K562 (cell line): ENCODE results near the gene LDB1. TPM values are rescaled to one million over a fixed set of nuclear protein-coding genes. Genes with fewer than 3 reads are reported as not detected.

ENCODE experiments used
- ATAC-seq: fragments of 200-7000 bp; cut with Tn5 transposase; 3 replicates; pipeline ENCODE4 v1.9.1; 2020; ENCODE audit warnings: moderate library complexity
- BruUV-seq: library from RNA; stranded (reverse); fragments of 400-500 nt; replicated peaks from 2 replicates; lab custom pipeline; 2021; lab: Mats Ljungman, UMichigan
- CTCF ChIA-PET: fragments of 300-600 bp; formaldehyde crosslinking; extraction: SDS; loops from one replicate; lab custom pipeline; 2021; ENCODE audit warnings: low intra/inter-chr PET ratio; lab: Yijun Ruan, JAX
- POLR2A ChIA-PET: fragments of 300-600, 350-650 bp; sonication (Branson Sonifier 250); formaldehyde crosslinking; extraction: SDS; loops from one replicate; lab custom pipeline; 2021; ENCODE audit warnings: antibody characterized with exemption, inconsistent platforms; lab: Yijun Ruan, JAX
- DNase-seq, 4 experiments: peaks; one replicate each; pipeline versions ENCODE4 v3.0.0 to v3.0.0-alpha.2; 2011 to 2018; ENCODE audit warnings: low spot score in 3 of 4, mixed read lengths in 3 of 4; ENCODE audit errors: extremely low read depth in 1 of 4
- FAIRE-seq: peaks from 2 replicates; lab custom pipeline; 2011; peaks lifted over from hg19 to GRCh38; lab: Jason Lieb, UNC
- H2AFZ ChIP-seq: 2 replicates; pipeline ENCODE4 v1.6.0; 2011; ENCODE audit warnings: low read depth, low read length, control low read depth, inconsistent platforms
- H3K27ac ChIP-seq: fragments of 200-600 bp; 3 replicates; pipeline ENCODE4 v1.8.0; 2011; ENCODE audit warnings: low read depth, mild to moderate bottlenecking, control low read depth, inconsistent platforms, low read length, moderate library complexity, mixed read lengths; ENCODE audit errors: extremely low read depth
- H3K27me3 ChIP-seq, 2 experiments: fragments of 300-600 bp in 1 of 2; 2 replicates in 1 of 2; 3 replicates in 1 of 2; pipeline versions ENCODE4 v1.6.0 to v1.8.0; 2011; ENCODE audit warnings: inconsistent platforms in 2 of 2, low read length in 2 of 2, mild to moderate bottlenecking in 1 of 2, mixed read lengths in 1 of 2, moderate library complexity in 1 of 2; ENCODE audit not compliant: control insufficient read depth in 2 of 2, insufficient read depth in 2 of 2
- H3K36me3 ChIP-seq: fragments of 300-600 bp; 3 replicates; pipeline ENCODE4 v1.8.0; 2011; ENCODE audit warnings: mild to moderate bottlenecking, low read length, inconsistent platforms; ENCODE audit not compliant: control insufficient read depth, insufficient read depth
- H3K4me1 ChIP-seq, 2 experiments: fragments of 200-600 bp in 1 of 2; replicated peaks in 1 of 2; 2 replicates in 1 of 2; 3 replicates in 1 of 2; pipeline versions ENCODE4 v1.5.1 to v1.8.0; 2011; ENCODE audit warnings: inconsistent platforms in 2 of 2, low read length in 2 of 2, mild to moderate bottlenecking in 1 of 2, mixed read lengths in 1 of 2, moderate library complexity in 1 of 2; ENCODE audit not compliant: control insufficient read depth in 2 of 2, insufficient read depth in 2 of 2
- H3K4me2 ChIP-seq: 2 replicates; pipeline ENCODE4 v1.6.1; 2011; ENCODE audit warnings: low read length, control low read depth, inconsistent platforms, mixed read lengths; ENCODE audit not compliant: insufficient read depth
- H3K4me3 ChIP-seq: fragments of 200-600 bp; sonication (generic), shearing (Covaris generic); 2 replicates; pipeline ENCODE4 v1.5.1; 2016; ENCODE audit warnings: control low read depth, inconsistent platforms
- H3K79me2 ChIP-seq: fragments of 200-600 bp; 3 replicates; pipeline ENCODE4 v1.8.0; 2011; ENCODE audit warnings: low read length, inconsistent platforms; ENCODE audit not compliant: control insufficient read depth, insufficient read depth
- H3K9ac ChIP-seq, 2 experiments: 2 replicates each; pipeline versions ENCODE4 v1.6.0 to v1.6.1; 2011; ENCODE audit warnings: low read depth in 2 of 2, low read length in 2 of 2, control low read depth in 1 of 2, inconsistent platforms in 1 of 2, mild to moderate bottlenecking in 1 of 2, mixed read lengths in 1 of 2; ENCODE audit not compliant: insufficient read depth in 1 of 2
- H3K9me1 ChIP-seq: one replicate; pipeline ENCODE4 v1.6.0; 2011; ENCODE audit warnings: inconsistent platforms, mild to moderate bottlenecking, low read length, moderate library complexity; ENCODE audit not compliant: control insufficient read depth, insufficient read depth
- H3K9me3 ChIP-seq: replicated peaks from 2 replicates; pipeline ENCODE4 v1.5.1; 2011; ENCODE audit warnings: low read depth, low read length, inconsistent platforms; ENCODE audit not compliant: control insufficient read depth, insufficient read depth
- H4K20me1 ChIP-seq: replicated peaks from 2 replicates; pipeline ENCODE4 v1.6.1; 2011; ENCODE audit warnings: low read length, inconsistent platforms, mixed read lengths; ENCODE audit not compliant: control insufficient read depth, insufficient read depth
- CHD2 ChIP-seq: IDR thresholded peaks from 2 replicates; pipeline ENCODE4 v1.6.1; 2011; ENCODE audit warnings: low read depth, low read length
- CREB3 ChIP-seq: fragments of 450-650 bp; conservative IDR thresholded peaks from 2 replicates; pipeline ENCODE4 v1.6.1; 2016; ENCODE audit warnings: missing genetic modification characterization, low read depth, mild to moderate bottlenecking, missing compliant biosample characterization, moderate library complexity
- DPF2 ChIP-seq: fragments of 450-650 bp; IDR thresholded peaks from 2 replicates; pipeline ENCODE4 v1.6.1; 2016
- E2F1 ChIP-seq: sonication (generic); formaldehyde crosslinking; IDR thresholded peaks from 2 replicates; pipeline ENCODE4 v1.8.1; 2023; ENCODE audit warnings: mild to moderate bottlenecking, missing genetic modification reagents, moderate library complexity
- HMG20A ChIP-seq: fragments of 450-650 bp; formaldehyde crosslinking; conservative IDR thresholded peaks from 2 replicates; pipeline ENCODE4 v1.4.0; 2020; ENCODE audit warnings: mild to moderate bottlenecking, mixed read lengths
- NR1H2 ChIP-seq: sonication (generic); formaldehyde crosslinking; IDR thresholded peaks from 2 replicates; pipeline ENCODE4 v1.4.0; 2020; ENCODE audit warnings: mild to moderate bottlenecking, missing genetic modification reagents
- POLR2A ChIP-seq: fragments of 450-650 bp; conservative IDR thresholded peaks from 2 replicates; pipeline ENCODE4 v1.6.1; 2016
- PRPF4 ChIP-seq: fragments of 200-400 bp; formaldehyde crosslinking; IDR thresholded peaks from one replicate; pipeline ENCODE4 v1.6.1; 2017; ENCODE audit warnings: low read length, low read depth, mild to moderate bottlenecking; ENCODE audit not compliant: insufficient read depth, poor library complexity, severe bottlenecking
- RERE ChIP-seq: sonication (generic); formaldehyde crosslinking; IDR thresholded peaks from 2 replicates; pipeline ENCODE4 v1.8.0; 2023; ENCODE audit warnings: missing genetic modification reagents, mild to moderate bottlenecking, borderline replicate concordance
- SIN3A ChIP-seq, 2 experiments: fragments of 150-350 bp in 1 of 2; IDR thresholded peaks; 2 replicates each; pipeline ENCODE4 v1.6.1; 2011 to 2016; ENCODE audit warnings: borderline replicate concordance in 2 of 2, low read depth in 2 of 2, low read length in 2 of 2, mild to moderate bottlenecking in 2 of 2, moderate library complexity in 2 of 2; ENCODE audit not compliant: control insufficient read depth in 1 of 2
- ZBTB34 ChIP-seq: fragments of 250-450 bp; sonication (Bioruptor Pico); IDR thresholded peaks from 2 replicates; pipeline ENCODE4 v1.8.0; 2021; ENCODE audit warnings: mild to moderate bottlenecking, moderate library complexity
- ZNF76 ChIP-seq: fragments of 250-450 bp; sonication (Bioruptor Pico); IDR thresholded peaks from 2 replicates; pipeline ENCODE4 v1.4.0; 2020; ENCODE audit warnings: mild to moderate bottlenecking, moderate library complexity, borderline replicate concordance
- WGBS: fragments of 100-300 bp; shearing (Covaris generic); methylation state at CpG from one replicate; pipeline ENCODE4 v1.1.6; 2016; ENCODE audit warnings: low coverage, mixed read lengths; ENCODE audit not compliant: insufficient coverage; ENCODE audit errors: missing lambda C conversion rate; 5-methylcytosine and 5-hydroxymethylcytosine counted together
- in situ Hi-C: fragments of 300-500 bp; cut with MboI; formaldehyde crosslinking; loops from 4 replicates; pipeline ENCODE4 v1.15.0; 2018; ENCODE audit warnings: inconsistent platforms, mixed read lengths
- intact Hi-C: fragments of 100-400 bp; cut with micrococcal nuclease; formaldehyde crosslinking; loops from 2 replicates; pipeline ENCODE4 v1.14.2; 2022
- polyA plus RNA-seq, 8 experiments: library from polyadenylated mRNA; depleted of rRNA in 4 of 8; stranded (reverse) in 5 of 8; unstranded in 3 of 8; fragments of >200 nt; fragmentation: Nextera tagmentation in 2 of 8; fragmentation: Illumina TruSeq in 1 of 8; extraction: Ambion mirVana in 2 of 8; extraction: Trizol in 1 of 8; gene quantifications; 2 replicates each; pipeline versions ENCODE4 v1.2.1 to v1.2.3, GENCODE V29; 2011 to 2014; ENCODE audit warnings: inconsistent platforms in 1 of 8, missing spikeins in 1 of 8
- total RNA-seq, 7 experiments: library from RNA; depleted of rRNA in 6 of 7; stranded (reverse); fragments of >200 nt in 6 of 7; fragmentation: Illumina TruSeq in 2 of 7; extraction: Trizol in 2 of 7; gene quantifications; 2 replicates each; pipeline versions ENCODE4 v1.2.1 to v1.2.3, GENCODE V29; 2011 to 2021; ENCODE audit warnings: low replicate concordance in 1 of 7

The LDB1 gene
- total and polyA plus RNA-seq, 9 of the 15 experiments (the other 6 are each of a cell fraction or from before 2014, with no cell fraction given): 1.9 to 137 (median 105) TPM

GRCh38 chr10:102141583-102142107 is 21.5 kb upstream of the LDB1 start:
- BruUV-seq: no TSS peak
- H3K27ac ChIP-seq: no peak overlapping the region
- in situ Hi-C loops (no loop called here), intact Hi-C loops (no loop called here)
- H3K79me2 ChIP-seq: peaks cover 52% of the 10 kb centered on the region
- no peak for DNase-seq
- ChIA-PET POLR2A (interaction anchor here (9.1 kb wide), 1 partner anchor 9 kb away, joined by 92 read pairs; the partner anchor contains the start of gene NOLC1), CTCF (no interaction called here)
- H3K9ac ChIP-seq: no peak overlapping the region
- H3K27me3 ChIP-seq: no peaks in the 10 kb centered on the region
- WGBS: 96% methylated on average over 3 of the region's 4 CpGs
- FAIRE-seq: no peak
- no peak for ATAC-seq
- H3K9me3 ChIP-seq: no peaks in the 10 kb centered on the region
- H4K20me1 ChIP-seq: peaks cover 14% of the 10 kb centered on the region; the same call in 1 of the 2 replicates
- H3K4me2 ChIP-seq: no peak overlapping the region
- H2AFZ ChIP-seq: no peak overlapping the region
- peaks cover 90% of the 10 kb centered on the region for H3K36me3 ChIP-seq
- H3K9me1 ChIP-seq: peaks cover 4% of the 10 kb centered on the region
- H3K4me1 ChIP-seq: peaks cover 0 to 3% of the 10 kb centered on the region in 2 experiments; a peak in 1 of 5 replicates
- H3K4me3 ChIP-seq: no peak overlapping the region
- no peak for TF ChIP-seq RERE
- TF ChIP-seq SIN3A (IDR thresholded peaks at IDR 0.05; ENCODE audit: borderline replicate concordance in 2 of 2, control insufficient read depth in 1 of 2, low read depth in 2 of 2, low read length in 2 of 2): no peak
- no peak for TF ChIP-seq CREB3
- no peak for TF ChIP-seq E2F1 (CRISPR knock-in tag)
- TF ChIP-seq POLR2A: no peak; the same call in 1 of the 2 replicates
- no peak for TF ChIP-seq NR1H2
- no peak for TF ChIP-seq HMG20A
- TF ChIP-seq ZBTB34 (CRISPR knock-in tag): no peak
- no peak for TF ChIP-seq PRPF4
- no peak for TF ChIP-seq CHD2
- TF ChIP-seq DPF2: no peak
- no peak for TF ChIP-seq ZNF76 (CRISPR knock-in tag)
